Fibroblast of villous mesenchyme (primary cell): ENCODE measurements around the gene EAPP. TPM values are rescaled to one million over a fixed set of nuclear protein-coding genes. Genes with fewer than 3 reads are reported as not detected.
"Not testable (repeated sequence)": the region's sequence is repeated elsewhere in the genome, so short reads cannot be mapped to it uniquely, and the experiment has no call there.

ENCODE experiments used
- DNase-seq: peaks from one replicate; pipeline ENCODE4 v3.0.0-alpha.2; 2010; ENCODE audit warnings: low read depth
- H3K4me3 ChIP-seq: 2 replicates; pipeline ENCODE4 v1.5.1; 2011; ENCODE audit warnings: low read depth, mild to moderate bottlenecking, low read length
- CTCF ChIP-seq: IDR thresholded peaks from 2 replicates; pipeline ENCODE4 v1.5.1; 2012; ENCODE audit warnings: low read depth, mild to moderate bottlenecking, low read length; ENCODE audit not compliant: insufficient read depth
- total RNA-seq: library from RNA; depleted of rRNA; stranded (reverse); fragments of >200 nt; gene quantifications from 2 replicates; pipeline ENCODE4 v1.2.3, GENCODE V29; 2012

EAPP gene
- total RNA-seq, 1 donor, result 37.1 TPM

DNA sequence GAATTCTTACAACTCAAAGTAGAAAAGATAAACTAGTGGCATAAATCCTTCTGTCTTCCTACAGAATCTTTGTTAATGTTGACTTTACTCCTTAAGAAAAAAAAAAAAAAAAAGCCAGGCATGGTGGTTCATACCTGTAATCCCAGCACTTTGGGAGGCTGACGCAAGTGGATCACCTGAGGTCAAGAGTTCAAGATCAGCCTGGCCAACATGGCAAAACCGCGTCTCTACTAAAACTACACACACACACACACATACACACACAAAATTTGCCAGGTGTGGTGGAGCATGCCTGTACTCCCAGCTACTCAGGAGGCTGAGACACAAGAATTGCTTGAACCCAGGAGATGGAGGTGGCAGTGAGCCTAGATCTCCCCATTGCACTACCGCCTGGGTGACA is 59.8 kb downstream of the EAPP start:
- no peak for TF ChIP-seq CTCF
- no peak overlapping the region for H3K4me3 ChIP-seq
- DNase-seq, result no peak

DNA sequence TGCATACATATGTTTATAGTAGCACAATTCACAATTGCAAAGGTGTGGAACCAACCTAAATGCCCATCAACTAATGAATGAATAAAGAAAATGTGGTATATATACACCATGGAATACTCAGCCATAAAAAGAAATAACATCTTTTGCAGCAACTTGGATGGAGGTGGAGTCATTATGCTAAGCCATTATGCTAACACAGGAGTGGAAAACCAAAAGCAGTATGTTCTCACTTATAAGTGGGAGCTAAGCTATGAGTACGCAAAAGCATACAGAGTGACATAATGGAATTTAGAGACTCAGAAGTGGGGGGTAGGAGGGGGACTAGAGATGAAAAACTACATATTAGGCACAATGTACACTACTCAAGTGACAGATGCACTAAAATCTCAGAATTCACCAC is 61.2 kb downstream of the EAPP start:
- no peak for TF ChIP-seq CTCF
- no peak overlapping the region for H3K4me3 ChIP-seq
- no peak for DNase-seq

- not testable (repeated sequence) for H3K4me3 ChIP-seq, DNase-seq
Measured at GRCh38 chr14:34476036-34476435, 63.5 kb downstream of the EAPP start.

DNA sequence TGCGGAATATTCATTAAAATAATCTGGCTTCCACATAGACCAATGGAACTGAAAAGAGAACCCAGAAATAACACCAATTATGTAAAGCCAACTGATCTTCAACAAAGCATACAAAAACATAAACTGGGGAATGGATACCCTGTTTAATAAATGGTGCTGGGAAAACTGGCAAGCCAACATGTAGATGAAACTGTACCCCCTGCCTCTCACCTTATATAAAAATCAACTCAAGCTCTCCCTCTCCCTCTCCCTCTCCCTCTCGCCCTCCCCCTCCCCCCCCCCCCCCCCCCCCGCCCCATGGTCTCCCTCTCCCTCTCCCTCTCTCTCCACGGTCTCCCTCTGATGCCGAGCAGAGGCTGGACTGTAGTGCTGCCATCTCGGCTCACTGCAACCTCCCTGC is 64.3 kb downstream of the EAPP start:
- DNase-seq, result no peak
- no peak overlapping the region for H3K4me3 ChIP-seq
- TF ChIP-seq CTCF, result no peak

- no peak for DNase-seq
- no peak overlapping the region for H3K4me3 ChIP-seq
- TF ChIP-seq CTCF, result no peak
Measured at GRCh38 chr14:34474187-34474679, 65.3 kb downstream of the EAPP start.

DNA sequence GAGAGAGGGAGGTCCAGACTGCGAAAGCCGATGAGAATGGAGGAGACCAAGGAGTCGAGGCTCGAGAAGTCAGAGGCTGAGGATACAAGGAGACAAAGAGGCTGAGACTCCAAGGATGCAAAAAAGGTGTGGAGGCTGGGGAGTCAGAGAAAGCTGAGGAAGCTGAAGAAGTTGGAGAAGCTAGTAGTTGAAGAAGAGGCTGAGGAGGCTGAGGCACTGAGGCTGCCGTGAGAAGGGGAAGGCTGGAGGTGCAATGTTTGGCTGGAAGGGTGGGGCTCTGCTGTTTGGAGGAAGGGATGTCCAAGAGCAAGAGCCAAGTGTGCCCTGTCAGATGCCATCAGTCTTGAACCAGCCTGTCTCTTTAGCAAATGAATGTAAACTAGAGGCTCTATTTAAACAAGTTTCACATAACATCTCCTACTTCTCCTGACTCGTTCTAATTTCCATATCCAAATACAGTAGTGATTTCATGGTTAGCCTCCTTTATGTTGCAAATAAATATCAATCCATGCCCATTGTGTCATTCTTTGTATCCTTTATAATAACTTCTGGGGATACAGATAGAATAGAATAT is 66.7 kb downstream of the EAPP start:
- no peak for DNase-seq
- no peak overlapping the region for H3K4me3 ChIP-seq
- no peak for TF ChIP-seq CTCF

GRCh38 chr14:34470319-34470718 is 69.2 kb downstream of the EAPP start:
- no peak for TF ChIP-seq CTCF
- no peak for DNase-seq
- no peak overlapping the region for H3K4me3 ChIP-seq
